NCI-H1048 (cell line): Measurements from ENCODE around the gene CBX2.

Experiments
- DNase-seq: peaks from one replicate; lab custom pipeline; 2025; lab: John Stamatoyannopoulos, UW

The CBX2 gene

GRCh38 chr17:79812353-79813258, 34.7 kb downstream of the CBX2 start:
- no peak for DNase-seq

DNA sequence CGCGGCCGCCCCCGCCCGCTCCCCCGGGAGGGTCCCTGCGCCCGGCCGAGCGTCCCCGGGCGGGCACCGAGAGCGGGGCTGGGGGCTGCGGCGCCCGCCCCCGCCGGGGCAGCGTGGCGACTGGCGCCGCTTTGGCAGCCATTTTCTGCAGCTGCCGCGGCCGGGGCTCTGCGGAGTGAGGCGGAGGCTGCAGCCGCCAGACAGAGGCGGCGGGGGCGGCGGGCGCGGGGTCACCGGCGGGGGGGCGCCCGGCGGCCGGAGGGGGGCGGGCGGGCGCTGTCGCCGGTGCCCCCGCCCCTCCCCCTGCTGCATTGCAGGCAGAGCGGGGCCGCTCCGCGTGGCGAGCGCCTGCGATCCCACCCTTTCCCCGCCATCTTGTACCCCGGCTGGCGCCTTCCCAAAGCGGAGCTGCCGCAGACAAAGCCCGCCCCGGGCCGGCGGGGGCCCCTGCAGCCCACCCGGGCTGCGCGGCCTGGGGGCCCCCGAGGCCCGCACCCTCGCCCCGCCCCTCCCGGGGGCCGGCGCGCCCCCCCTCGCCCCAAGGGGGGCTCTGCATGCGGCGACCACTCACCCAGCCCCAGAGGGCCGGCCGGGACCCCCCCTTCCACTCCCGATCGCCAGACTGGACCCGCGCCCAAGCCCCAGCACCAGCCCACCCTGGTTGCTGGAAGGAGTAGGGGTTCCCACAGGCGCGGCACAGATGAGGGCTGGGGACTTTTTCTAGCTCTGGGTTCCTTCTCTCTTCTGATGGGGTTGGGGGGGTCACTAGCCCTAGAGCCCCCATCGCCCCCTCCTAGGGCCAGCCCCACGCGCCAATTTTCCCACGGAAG, 35.6 kb downstream of the CBX2 start:
- no peak for DNase-seq

GRCh38 chr17:79814127-79814973, 36.4 kb downstream of the CBX2 start:
- no peak for DNase-seq

GRCh38 chr17:79814974-79815835, 37.3 kb downstream of the CBX2 start:
- no peak for DNase-seq

- DNase-seq, result no peak
Measured at GRCh38 chr17:79815836-79816461, 38.0 kb downstream of the CBX2 start.

GRCh38 chr17:79818026-79818758, 40.2 kb downstream of the CBX2 start:
- no peak for DNase-seq

DNA sequence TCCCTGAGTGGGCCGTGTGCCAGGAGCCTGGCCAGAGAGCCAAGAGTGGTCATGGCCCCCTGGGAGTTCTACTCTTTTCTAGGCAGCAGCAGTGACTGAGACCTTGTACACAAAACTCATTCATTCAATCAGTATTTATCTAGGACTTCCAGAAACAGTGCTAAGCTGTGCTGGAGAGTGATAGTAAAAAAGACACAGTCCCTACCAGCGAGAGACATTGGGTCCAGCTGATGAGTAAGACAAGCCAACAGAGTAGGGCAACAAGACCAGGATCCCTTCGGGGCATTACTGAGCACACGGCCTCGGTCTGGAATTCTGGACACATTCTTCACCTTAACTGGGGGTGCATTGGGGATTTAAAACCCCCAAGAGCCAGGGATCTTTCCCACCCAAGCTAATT, 41.1 kb downstream of the CBX2 start:
- no peak for DNase-seq

GRCh38 chr17:79819534-79820276, 41.8 kb downstream of the CBX2 start:
- DNase-seq, result no peak

GRCh38 chr17:79820959-79821330, 43.0 kb downstream of the CBX2 start:
- DNase-seq, result no peak

DNA sequence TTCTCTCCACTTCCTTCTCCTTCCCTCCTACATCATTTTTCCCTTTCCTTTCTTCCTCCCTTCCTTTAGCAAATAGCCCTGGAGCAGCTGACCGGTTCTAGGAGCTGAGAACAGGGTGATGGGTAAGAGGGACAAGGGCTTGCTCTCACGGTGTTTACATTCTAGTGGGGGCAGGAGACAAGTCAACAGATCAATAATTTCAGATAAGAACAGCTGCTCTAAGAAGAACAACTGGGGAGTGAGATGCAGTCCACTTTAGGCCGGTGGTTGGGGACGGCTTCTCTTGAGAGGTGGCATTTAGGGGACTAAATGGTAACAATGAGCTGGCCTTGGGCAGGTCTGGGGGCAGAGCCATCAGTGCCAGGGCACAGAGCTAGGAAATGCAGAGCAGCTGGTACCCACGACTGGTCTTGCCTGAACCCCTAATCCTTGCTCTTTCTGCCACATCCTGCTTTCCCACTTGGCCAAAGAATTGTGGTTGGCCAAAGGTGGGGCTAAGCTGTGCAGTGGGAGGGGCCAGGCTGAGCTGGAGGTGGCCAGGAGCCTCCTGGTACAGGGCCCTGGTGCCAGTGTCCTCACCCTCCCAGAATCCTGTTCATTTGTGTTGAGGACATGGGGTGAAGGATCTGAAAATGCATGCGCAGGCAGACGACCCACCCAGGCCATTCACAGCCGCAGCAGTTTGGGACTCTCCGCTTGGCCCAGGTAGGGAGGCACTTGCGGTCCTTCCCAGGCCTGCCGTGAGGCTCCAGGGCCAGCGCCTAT, 43.6 kb downstream of the CBX2 start:
- DNase-seq, result no peak

GRCh38 chr17:79822583-79823124, 44.7 kb downstream of the CBX2 start:
- DNase-seq, result no peak

- no peak for DNase-seq
Measured at GRCh38 chr17:79824234-79824633, 46.3 kb downstream of the CBX2 start.

GRCh38 chr17:79824893-79825579, 47.1 kb downstream of the CBX2 start:
- DNase-seq, result no peak

DNA sequence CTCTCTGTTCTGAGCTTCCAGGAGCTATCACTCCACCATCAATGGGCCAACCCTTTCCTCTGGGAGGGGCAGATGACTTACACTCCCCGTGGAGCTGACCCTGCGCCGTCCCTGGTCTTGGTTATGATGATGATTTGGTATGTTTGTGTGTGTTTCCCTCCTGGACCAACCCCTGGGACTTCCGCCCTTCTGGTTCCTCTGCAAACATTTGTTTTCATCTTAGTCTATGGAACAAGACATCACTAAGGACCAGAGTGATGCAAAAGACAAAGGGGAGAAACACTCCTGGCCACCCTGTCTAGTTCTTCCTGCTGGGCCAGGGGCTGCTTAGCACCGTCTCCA, 47.6 kb downstream of the CBX2 start:
- no peak for DNase-seq

GRCh38 chr17:79826204-79826680, 48.3 kb downstream of the CBX2 start:
- no peak for DNase-seq

- DNase-seq, result no peak
Measured at GRCh38 chr17:79826841-79827578, 49.1 kb downstream of the CBX2 start.

DNA sequence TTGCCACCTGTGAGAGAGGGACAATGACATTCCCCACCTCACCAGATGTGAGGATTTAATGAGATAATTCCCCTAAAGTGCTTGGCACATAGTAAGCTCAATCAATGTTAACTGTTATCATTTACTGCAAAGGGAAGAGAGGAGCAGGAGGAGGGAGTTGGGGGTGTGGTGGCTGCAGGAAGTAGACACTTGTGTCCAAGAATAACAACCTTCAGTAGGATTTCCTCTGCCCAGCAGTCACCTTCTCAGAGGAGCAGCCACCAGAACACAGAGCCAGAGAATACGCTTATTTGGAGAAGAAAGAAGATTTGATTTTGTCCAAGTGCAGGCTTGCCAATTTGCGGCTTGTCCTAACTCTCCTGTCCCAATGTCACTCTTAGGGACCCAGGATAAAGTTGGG, 51.1 kb downstream of the CBX2 start:
- DNase-seq, result no peak
